GM12878 (cell line): ENCODE data around the gene SYNGR3. TPM values are rescaled to one million over a fixed set of nuclear protein-coding genes. Genes with fewer than 3 reads are reported as not detected.

Experiments used
- ATAC-seq: fragments of 200-7000 bp; cut with Tn5 transposase; 3 replicates; pipeline ENCODE4 v1.9.1; 2020; ENCODE audit warnings: mild to moderate bottlenecking, moderate library complexity
- BruUV-seq: library from RNA; stranded (reverse); fragments of 400-500 nt; replicated peaks from 2 replicates; lab custom pipeline; 2021; lab: Mats Ljungman, UMichigan
- CTCF ChIA-PET: fragments of 300-600 bp; sonication (Branson Sonifier 250); formaldehyde crosslinking; extraction: SDS; loops from one replicate; lab custom pipeline; 2021; ENCODE audit warnings: inconsistent platforms; lab: Yijun Ruan, JAX
- POLR2A ChIA-PET: fragments of 350-600 bp; formaldehyde crosslinking; extraction: SDS; loops from one replicate; lab custom pipeline; 2021; ENCODE audit warnings: inconsistent platforms; lab: Charles Lee
- RAD21 ChIA-PET: fragments of 300-600 bp; sonication (Branson Sonifier 250); formaldehyde crosslinking; loops from one replicate; lab custom pipeline; 2023; ENCODE audit warnings: antibody characterized with exemption; ENCODE audit not compliant: unreplicated experiment; lab: Charles Lee
- SMC1A ChIA-PET: fragments of 300-600 bp; sonication (Branson Sonifier 250); formaldehyde crosslinking; loops from one replicate; lab custom pipeline; 2023; ENCODE audit not compliant: unreplicated experiment, uncharacterized antibody; lab: Charles Lee
- DNase-seq: peaks from one replicate; pipeline ENCODE4 v3.0.0-alpha.2; 2011; ENCODE audit warnings: low read depth, low spot score
- FAIRE-seq: peaks from 3 replicates; lab custom pipeline; 2011; peaks lifted over from hg19 to GRCh38; lab: Jason Lieb, UNC
- H2AFZ ChIP-seq: 2 replicates; pipeline ENCODE4 v1.6.0; 2011; ENCODE audit warnings: low read depth, low read length, control low read depth; ENCODE audit not compliant: control insufficient read depth
- H3K27ac ChIP-seq: 2 replicates; pipeline ENCODE4 v1.5.1; 2011; ENCODE audit warnings: control low read depth; ENCODE audit not compliant: control insufficient read depth, insufficient read depth
- H3K27me3 ChIP-seq, 2 experiments: replicated peaks in 1 of 2; 2 replicates each; pipeline versions ENCODE4 v1.6.0 to v1.6.1; 2011; ENCODE audit warnings: low read length in 1 of 2; ENCODE audit not compliant: control insufficient read depth in 2 of 2, insufficient read depth in 2 of 2
- H3K36me3 ChIP-seq, 2 experiments: 2 replicates each; pipeline ENCODE4 v1.5.1; 2011; ENCODE audit warnings: low read length in 1 of 2; ENCODE audit not compliant: control insufficient read depth in 2 of 2, insufficient read depth in 2 of 2
- H3K4me1 ChIP-seq: 2 replicates; pipeline ENCODE4 v1.6.1; 2011; ENCODE audit warnings: mild to moderate bottlenecking, low read length, moderate library complexity, mixed read lengths; ENCODE audit not compliant: control insufficient read depth, insufficient read depth
- H3K4me2 ChIP-seq: 2 replicates; pipeline ENCODE4 v1.6.0; 2011; ENCODE audit warnings: control low read depth; ENCODE audit not compliant: control insufficient read depth, insufficient read depth
- H3K4me3 ChIP-seq: fragments of 200-600 bp; sonication (generic); 2 replicates; pipeline ENCODE4 v1.5.1; 2016
- H3K79me2 ChIP-seq: 2 replicates; pipeline ENCODE4 v1.6.0; 2011; ENCODE audit warnings: low read length; ENCODE audit not compliant: control insufficient read depth, insufficient read depth
- H3K9ac ChIP-seq: 2 replicates; pipeline ENCODE4 v1.8.0; 2011; ENCODE audit warnings: low read length, control low read depth, mixed read lengths; ENCODE audit not compliant: control insufficient read depth, insufficient read depth
- H3K9me3 ChIP-seq: replicated peaks from 3 replicates; pipeline ENCODE4 v1.5.1; 2011; ENCODE audit warnings: mild to moderate bottlenecking, low read length; ENCODE audit not compliant: control insufficient read depth, insufficient read depth
- H4K20me1 ChIP-seq: 2 replicates; pipeline ENCODE4 v1.6.0; 2011; ENCODE audit not compliant: control insufficient read depth, insufficient read depth
- CBFB ChIP-seq: IDR thresholded peaks from 2 replicates; pipeline ENCODE4 v1.6.1; 2016; ENCODE audit warnings: antibody characterized with exemption, low read depth
- CBX5 ChIP-seq: sonication (generic); IDR thresholded peaks from 2 replicates; pipeline ENCODE4 v1.6.1; 2016; ENCODE audit warnings: low read depth, moderate library complexity, mild to moderate bottlenecking, inconsistent platforms
- EZH2 ChIP-seq: IDR thresholded peaks from 2 replicates; pipeline ENCODE4 v1.6.1; 2012; ENCODE audit warnings: low read depth, mild to moderate bottlenecking, control low read depth, inconsistent platforms, low read length, borderline replicate concordance; ENCODE audit not compliant: control insufficient read depth
- HSF1 ChIP-seq: fragments of 150-350 bp; IDR thresholded peaks from 2 replicates; pipeline ENCODE4 v1.6.1; 2014; ENCODE audit warnings: mild to moderate bottlenecking, low read depth, low read length
- IRF3 ChIP-seq: fragments of 450-650 bp; IDR thresholded peaks from 2 replicates; pipeline ENCODE4 v1.6.1; 2014; ENCODE audit warnings: mild to moderate bottlenecking
- KAT2A ChIP-seq: conservative IDR thresholded peaks from 2 replicates; pipeline ENCODE4 v1.6.1; 2011; ENCODE audit warnings: low read depth, low read length; ENCODE audit not compliant: control insufficient read depth
- KLF5 ChIP-seq: fragments of 450-650 bp; IDR thresholded peaks from 2 replicates; pipeline ENCODE4 v1.6.1; 2014; ENCODE audit warnings: mild to moderate bottlenecking; ENCODE audit not compliant: partially characterized antibody
- LARP7 ChIP-seq: fragments of 450-650 bp; IDR thresholded peaks from 2 replicates; pipeline ENCODE4 v1.6.1; 2017; ENCODE audit warnings: mild to moderate bottlenecking
- POLR2A ChIP-seq: IDR thresholded peaks from 2 replicates; pipeline ENCODE4 v1.6.1; 2011; ENCODE audit warnings: low read depth, mild to moderate bottlenecking, low read length
- RCOR1 ChIP-seq: conservative IDR thresholded peaks from 2 replicates; pipeline ENCODE4 v1.6.1; 2012; ENCODE audit warnings: low read depth, low read length, improper control_type of control experiment
- SMAD5 ChIP-seq: IDR thresholded peaks from 2 replicates; pipeline ENCODE4 v1.6.1; 2016; ENCODE audit warnings: antibody characterized with exemption, low read depth
- SRF ChIP-seq, 2 experiments: IDR thresholded peaks; 2 replicates each; pipeline ENCODE4 v1.6.1; 2011; ENCODE audit warnings: low read depth in 2 of 2, low read length in 2 of 2, mild to moderate bottlenecking in 1 of 2, moderate library complexity in 1 of 2
- USF2 ChIP-seq: IDR thresholded peaks from 2 replicates; pipeline ENCODE4 v1.6.1; 2011; ENCODE audit warnings: low read depth, low read length, improper control_type of control experiment, borderline replicate concordance
- ZNF592 ChIP-seq: fragments of 450-650 bp; IDR thresholded peaks from 2 replicates; pipeline ENCODE4 v1.6.1; 2017; ENCODE audit warnings: mild to moderate bottlenecking, moderate library complexity
- ZNF622 ChIP-seq: fragments of 450-650 bp; IDR thresholded peaks from 2 replicates; pipeline ENCODE4 v1.6.1; 2017; ENCODE audit warnings: mild to moderate bottlenecking, inconsistent platforms
- WGBS: methylation state at CpG from one replicate; pipeline ENCODE4 v1.1.6; 2016; ENCODE audit warnings: low lambda C conversion rate; ENCODE audit not compliant: insufficient replicate concordance, insufficient coverage; ENCODE audit errors: missing lambda C conversion rate; 5-methylcytosine and 5-hydroxymethylcytosine counted together
- in situ Hi-C: fragments of 300-500 bp; cut with MboI; formaldehyde crosslinking; loops from 9 replicates; pipeline ENCODE4 v1.14.3; 2018; ENCODE audit warnings: mixed read lengths
- intact Hi-C: fragments of 100-400 bp; cut with micrococcal nuclease; formaldehyde crosslinking; loops from one replicate; pipeline ENCODE4 v1.14.2; 2022; ENCODE audit not compliant: unreplicated experiment
- polyA plus RNA-seq, 11 experiments: library from polyadenylated mRNA; depleted of rRNA in 4 of 11; unstranded in 6 of 11; stranded (reverse) in 5 of 11; fragments of >200 nt; fragmentation: Nextera tagmentation in 4 of 11; fragmentation: Illumina TruSeq in 1 of 11; extraction: Ambion mirVana in 4 of 11; extraction: Trizol in 1 of 11; gene quantifications; 1 replicate in 1 of 11; 2 replicates in 10 of 11; pipeline versions ENCODE4 v1.2.1 to v1.2.3, GENCODE V29; 2011 to 2016; ENCODE audit warnings: inconsistent platforms in 2 of 11, missing spikeins in 2 of 11, low read depth in 1 of 11
- total RNA-seq, 4 experiments: library from RNA; depleted of rRNA in 3 of 4; stranded (reverse); fragments of >200 nt in 3 of 4; fragmentation: Illumina TruSeq in 1 of 4; extraction: Trizol in 1 of 4; gene quantifications; 2 replicates each; pipeline versions ENCODE4 v1.2.1 to v1.2.3, GENCODE V29; 2013 to 2021

The SYNGR3 gene
- total and polyA plus RNA-seq, 10 of the 15 experiments (the other 5 are each of a cell fraction or from before 2014, with no cell fraction given): 1.2 to 18.1 (median 6.6) TPM

GRCh38 chr16:1964506-1965395 is 25.0 kb upstream of the SYNGR3 start, which contains the start of gene RPS2:
Gene RPS2, minus strand, starts transcription at chr16:1964826. Its CDS starts 201 bp downstream, at chr16:1964625.
- Histone ChIP-seq H3K4me1 (peaks cover 14% of the 10 kb centered on the region), H3K27me3 (no peaks in the 10 kb centered on the region), H3K79me2 (peaks cover 61% of the 10 kb centered on the region), H3K36me3 (peaks cover 11 to 13% of the 10 kb centered on the region in 2 experiments; a peak in 3 of 4 replicates), H3K4me3 (peak within 1 kb of the TSS; percentile 98), H4K20me1 (peaks cover 6% of the 10 kb centered on the region; the same call in 1 of the 2 replicates), H3K9me3 (no peaks in the 10 kb centered on the region), H2AFZ (peak within 1 kb of the TSS; percentile 72), H3K4me2 (peak within 1 kb of the TSS; percentile 97), H3K27ac (peak within 1 kb of the TSS; percentile 90), H3K9ac (peak within 1 kb of the TSS; percentile 99)
- WGBS: under 1% methylated on average over 94 of the region's 97 CpGs
- FAIRE-seq: peak; percentile 85
- ATAC-seq: peak; percentile 80
- ChIA-PET RAD21 (interaction anchor here (0.9 to 1.9 kb wide), 7 partner anchors 17 to 191 kb away, joined by 3 to 7 read pairs (median 3); partner anchors contain the start of genes NOXO1, NUBP2, SPSB3 and TRAF7), CTCF (interaction anchor here (0.7 to 1.2 kb wide), 2 partner anchors 26 to 40 kb away, joined by 3 read pairs; no protein-coding TSS in a partner anchor), SMC1A (interaction anchor here (1.0 to 1.7 kb wide), 2 partner anchors 17 to 22 kb away, joined by 5 to 7 read pairs; partner anchors contain the start of genes MSRB1 and NOXO1), POLR2A (interaction anchor here (0.6 to 3.3 kb wide), 16 partner anchors 10 to 304 kb away, joined by 3 to 25 read pairs (median 7); partner anchors contain the start of genes MSRB1, NOXO1, NUBP2 and SPSB3)
- intact Hi-C loops (no loop called here), in situ Hi-C loops (no loop called here)
- BruUV-seq: no TSS peak
- DNase-seq: peak; percentile 83
- TF ChIP-seq ZNF592 (no peak), IRF3 (peak; percentile 68), USF2 (no peak), SMAD5 (peak; percentile 99), POLR2A (peak; percentile 97), LARP7 (peak; percentile 93), KAT2A (no peak; the same call in 1 of the 2 replicates), EZH2 (no peak), HSF1 (no peak; the same call in 1 of the 2 replicates), CBX5 (peak; percentile 70; the same call in 1 of the 2 replicates), RCOR1 (no peak; the same call in 1 of the 2 replicates), KLF5 (peak; percentile 92), ZNF622 (no peak), SRF (IDR thresholded peaks at IDR 0.05; ENCODE audit: low read depth in 2 of 2, low read length in 2 of 2) (no peak), CBFB (peak; percentile 99)
